PC-3 (cell line): Measurements from ENCODE around the gene INO80E.

ENCODE experiments used
- EZH2 ChIP-seq: fragments of 300-600 bp; sonication (generic); IDR thresholded peaks from one replicate; pipeline ENCODE4 v1.6.1; 2017; ENCODE audit warnings: antibody characterized with exemption, mild to moderate bottlenecking, low read length; ENCODE audit not compliant: unreplicated experiment
- EZH2phosphoT487 ChIP-seq: fragments of 300-600 bp; sonication (generic); IDR thresholded peaks from 2 replicates; pipeline ENCODE4 v1.6.1; 2018; ENCODE audit warnings: mild to moderate bottlenecking, antibody characterized with exemption, low read length, borderline replicate concordance
- TF ChIP-seq, protein P1 (sequence below): fragments of 300-600 bp; sonication (generic); conservative IDR thresholded peaks from 2 replicates; pipeline ENCODE4 v1.5.1; 2017; ENCODE audit warnings: antibody characterized with exemption, low read depth, mild to moderate bottlenecking, low read length

DNA sequence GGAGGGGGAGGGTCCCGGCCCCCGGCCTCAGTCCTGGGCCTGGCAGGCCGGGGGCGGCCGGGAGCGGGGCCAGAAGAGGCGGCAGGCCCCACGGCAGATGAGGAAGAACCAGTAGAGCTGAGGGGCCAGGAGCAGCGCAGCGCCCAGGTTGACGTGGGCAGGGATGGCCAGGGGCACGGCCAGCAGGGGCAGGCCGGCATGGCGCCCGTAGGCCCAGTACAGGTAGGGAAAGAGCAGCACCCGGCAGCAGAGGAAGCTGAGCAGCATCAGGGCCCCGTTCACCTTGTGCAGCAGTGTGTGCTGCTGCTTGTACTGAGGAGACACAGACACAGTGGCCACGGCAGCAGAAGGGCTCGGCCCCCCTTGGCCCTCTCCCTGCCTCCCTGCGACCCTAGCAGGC is 29.1 kb downstream of the INO80E start:
- TF ChIP-seq EZH2phosphoT487 (no peak), EZH2 (no peak)
- TF ChIP-seq, protein P1, sequence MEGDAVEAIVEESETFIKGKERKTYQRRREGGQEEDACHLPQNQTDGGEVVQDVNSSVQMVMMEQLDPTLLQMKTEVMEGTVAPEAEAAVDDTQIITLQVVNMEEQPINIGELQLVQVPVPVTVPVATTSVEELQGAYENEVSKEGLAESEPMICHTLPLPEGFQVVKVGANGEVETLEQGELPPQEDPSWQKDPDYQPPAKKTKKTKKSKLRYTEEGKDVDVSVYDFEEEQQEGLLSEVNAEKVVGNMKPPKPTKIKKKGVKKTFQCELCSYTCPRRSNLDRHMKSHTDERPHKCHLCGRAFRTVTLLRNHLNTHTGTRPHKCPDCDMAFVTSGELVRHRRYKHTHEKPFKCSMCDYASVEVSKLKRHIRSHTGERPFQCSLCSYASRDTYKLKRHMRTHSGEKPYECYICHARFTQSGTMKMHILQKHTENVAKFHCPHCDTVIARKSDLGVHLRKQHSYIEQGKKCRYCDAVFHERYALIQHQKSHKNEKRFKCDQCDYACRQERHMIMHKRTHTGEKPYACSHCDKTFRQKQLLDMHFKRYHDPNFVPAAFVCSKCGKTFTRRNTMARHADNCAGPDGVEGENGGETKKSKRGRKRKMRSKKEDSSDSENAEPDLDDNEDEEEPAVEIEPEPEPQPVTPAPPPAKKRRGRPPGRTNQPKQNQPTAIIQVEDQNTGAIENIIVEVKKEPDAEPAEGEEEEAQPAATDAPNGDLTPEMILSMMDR: no peak
